Muscle of arm (tissue), 12 donors: ENCODE measurements around the gene ZNF253. TPM values are rescaled to one million over a fixed set of nuclear protein-coding genes. Genes with fewer than 3 reads are reported as not detected.
A peak's percentile ranks its signal among the peaks of the same experiment; 100 is the strongest.
"Not testable (repeated sequence)": the region's sequence is repeated elsewhere in the genome, so short reads cannot be mapped to it uniquely, and the experiment has no call there.

Source experiments
- DNase-seq: peaks from one replicate; pipeline ENCODE4 v3.0.0-alpha.2; 2013
- polyA plus RNA-seq, 12 donors: library from polyadenylated mRNA; unstranded; fragments of 120-200 nt; gene quantifications; one replicate each; pipeline ENCODE4 v1.2.1, GENCODE V29; 2013; ENCODE audit not compliant: insufficient read length in 12 of 12

ZNF253 gene
- polyA plus RNA-seq, 12 donors: 13.1 to 22.1 (median 15.6) TPM; not detected in 1

- DNase-seq: no peak
Observed at GRCh38 chr19:19884583-19884982, 18.9 kb downstream of the ZNF253 start.

- not testable (repeated sequence) for DNase-seq
Observed at GRCh38 chr19:19892055-19892941, 26.6 kb downstream of the ZNF253 start.

DNA sequence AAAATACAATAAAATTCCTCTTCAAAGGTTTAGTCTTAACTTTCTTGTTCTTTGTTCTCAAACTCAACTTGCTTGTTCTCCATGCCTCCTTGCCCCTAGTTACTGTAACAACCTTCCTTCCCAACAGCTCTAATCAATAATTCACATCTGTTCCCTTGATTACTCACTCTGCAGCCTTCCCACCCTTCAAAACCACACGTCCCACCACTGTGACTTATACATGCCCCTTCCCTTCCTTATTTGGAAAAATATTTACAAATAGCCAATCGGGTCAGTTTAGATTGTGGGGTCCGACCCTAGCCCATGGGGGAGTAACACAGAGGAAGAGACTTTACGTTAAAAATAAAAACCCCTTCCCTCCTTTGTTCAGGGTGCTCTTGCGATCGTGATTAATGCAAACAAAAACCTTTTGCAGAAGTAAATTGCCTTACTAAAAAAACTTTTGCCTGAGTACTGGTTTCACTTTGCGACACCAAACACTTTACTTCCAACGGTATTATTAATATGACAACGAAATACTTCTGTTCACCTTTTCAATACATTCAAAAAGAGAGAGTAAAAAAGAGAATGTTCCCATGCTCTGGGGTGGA lies 34.6 kb downstream of the ZNF253 start:
- no peak for DNase-seq

DNA sequence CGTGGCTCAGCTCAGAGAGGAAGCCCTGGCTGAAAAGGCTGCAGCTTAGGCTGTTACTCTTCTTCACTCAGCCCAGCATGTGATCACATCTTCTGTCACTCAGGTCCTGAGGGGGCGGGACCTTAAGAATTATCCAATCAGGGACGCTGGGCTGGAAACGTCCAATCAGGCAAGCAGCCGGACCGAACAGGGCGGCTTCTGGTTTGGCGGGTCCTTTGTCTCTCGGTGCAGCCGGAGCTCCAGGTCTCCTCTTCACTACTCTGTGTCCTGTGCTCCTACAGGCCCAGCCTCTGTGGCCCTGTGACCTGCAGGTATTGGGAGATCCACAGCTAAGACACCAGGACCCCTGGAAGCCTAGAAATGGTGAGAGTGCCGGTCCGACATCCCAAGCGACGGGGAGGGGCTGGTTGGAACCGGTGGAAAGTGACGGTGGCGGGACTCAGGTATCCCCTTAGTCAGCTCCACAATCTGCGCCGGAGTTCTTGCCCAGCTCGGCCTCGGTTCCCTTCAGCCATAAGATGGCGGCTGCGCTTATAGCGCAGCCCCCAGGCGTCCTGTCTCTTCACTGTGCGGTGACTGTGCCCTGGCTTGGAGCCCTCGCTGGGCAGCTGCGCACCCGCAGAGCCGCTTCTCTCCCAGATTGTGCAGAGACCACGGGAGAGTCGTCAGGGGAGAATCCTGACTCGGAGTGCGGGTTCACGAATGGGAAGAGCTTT lies 35.2 kb downstream of the ZNF253 start, which contains the start of gene ZNF93:
TSS of gene ZNF93 (plus strand) at position 218 of the 716 bp plus-strand sequence. CDS start at position 361, 143 bp downstream.
- DNase-seq: peak; percentile 97

DNA sequence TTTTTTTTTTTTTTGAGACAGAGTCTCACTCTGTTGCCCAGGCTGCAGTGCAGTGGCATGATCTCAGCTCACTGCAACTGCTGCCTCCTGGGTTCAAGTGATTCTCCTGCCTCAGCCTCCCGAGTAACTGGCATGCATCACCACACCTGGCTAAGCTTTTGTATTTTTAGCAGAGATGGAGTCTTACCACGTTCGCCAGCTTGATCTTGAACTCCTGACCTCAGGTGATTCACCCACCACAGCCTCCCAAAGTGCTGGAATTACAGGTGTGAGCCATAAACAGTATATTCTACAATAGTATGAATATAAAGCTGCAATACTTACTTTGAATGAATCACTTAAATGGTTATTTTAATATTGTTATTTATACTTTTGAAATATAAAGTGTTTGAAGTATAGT lies 41.9 kb downstream of the ZNF253 start:
- not testable (repeated sequence) for DNase-seq

- no peak for DNase-seq
Observed at GRCh38 chr19:19909654-19910053, 44.0 kb downstream of the ZNF253 start.

- DNase-seq: no peak
Observed at GRCh38 chr19:19911150-19911549, 45.5 kb downstream of the ZNF253 start.

DNA sequence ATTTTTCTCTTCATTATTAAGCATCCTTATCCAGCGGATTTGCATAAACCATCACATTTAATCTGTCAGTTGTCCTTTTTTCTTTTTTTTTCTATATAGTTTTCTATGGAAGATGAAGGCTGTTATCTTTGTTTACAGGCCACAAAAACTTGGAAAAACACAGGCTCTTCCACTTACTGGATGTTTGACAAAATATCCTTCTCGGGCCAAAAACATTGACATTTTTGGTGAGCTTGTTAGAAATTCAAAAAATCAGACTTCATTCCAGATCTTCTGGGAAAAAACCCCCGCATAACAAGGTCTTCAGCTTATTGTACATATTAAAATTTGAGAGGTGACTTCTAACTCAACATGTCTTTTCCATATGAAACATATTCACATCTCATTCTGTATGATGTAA lies 48.9 kb downstream of the ZNF253 start:
- no peak for DNase-seq

DNA sequence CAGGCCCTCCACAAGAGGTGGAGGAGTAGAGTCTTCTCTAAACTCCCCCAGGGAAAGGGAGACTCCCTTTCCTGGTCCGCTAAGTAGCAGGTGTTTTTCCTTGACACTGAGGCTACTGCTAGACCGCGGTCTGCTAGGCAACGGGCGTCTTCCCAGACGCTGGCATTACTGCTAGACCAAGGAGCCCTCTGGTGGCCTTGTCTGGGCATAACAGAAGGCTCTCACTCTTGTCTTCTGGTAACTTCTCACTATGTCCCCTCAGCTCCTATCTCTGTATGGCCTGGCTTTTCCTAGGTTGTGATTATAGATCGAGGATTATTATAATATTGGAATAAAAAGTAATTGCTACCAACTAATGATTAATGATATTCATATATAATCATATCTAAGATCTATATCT lies 64.7 kb downstream of the ZNF253 start:
- DNase-seq: not testable (repeated sequence)

GRCh38 chr19:19933432-19934314 lies 68.0 kb downstream of the ZNF253 start:
- not testable (repeated sequence) for DNase-seq

DNA sequence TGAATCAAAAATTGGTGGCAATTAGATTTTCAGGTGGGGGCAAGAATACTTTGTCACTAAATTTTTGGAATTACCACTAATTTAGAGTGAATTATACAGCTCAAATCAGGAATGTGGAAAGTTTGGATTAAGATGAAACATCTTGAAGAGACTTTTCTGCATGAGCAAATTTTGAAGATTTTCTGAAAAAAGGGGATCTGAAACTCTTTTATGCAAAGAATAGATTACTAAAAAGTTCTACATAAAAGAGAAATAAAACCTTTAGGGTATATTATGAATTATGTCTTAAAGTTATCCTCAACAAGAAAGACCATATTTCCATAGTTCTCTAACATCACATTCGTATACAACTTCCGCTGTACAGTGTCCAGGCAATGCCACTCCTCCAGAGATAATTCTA lies 71.7 kb downstream of the ZNF253 start:
- DNase-seq: no peak

DNA sequence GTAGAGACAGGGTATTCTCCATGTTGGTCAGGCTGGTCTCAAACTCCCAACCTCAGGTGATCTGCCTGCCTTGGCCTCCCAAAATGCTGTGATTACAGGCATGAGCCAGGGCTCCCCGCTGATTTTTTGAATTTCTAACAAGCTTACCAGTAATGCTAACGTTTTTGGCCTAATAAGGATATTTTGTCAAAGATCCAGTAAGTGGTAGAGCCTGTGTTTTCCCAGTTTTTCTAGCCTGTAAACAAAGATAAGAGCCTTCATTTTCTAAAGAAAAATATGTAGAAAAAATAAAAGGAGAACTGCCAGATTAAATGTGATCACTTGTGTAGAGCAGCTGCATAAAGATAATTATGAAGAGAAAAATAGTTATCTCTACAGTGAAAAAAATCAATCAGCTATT lies 72.8 kb downstream of the ZNF253 start:
- no peak for DNase-seq

GRCh38 chr19:19943848-19944582 lies 78.3 kb downstream of the ZNF253 start:
- DNase-seq: no peak

Other genes starting within 250 kb of the ZNF253 start
- gene PBX4, start 247.2 kb upstream of the ZNF253 start, polyA plus RNA-seq: 1 to 10 TPM in 8 of 12 donors, under 1 TPM in 2, not detected in 2; 0.76 to 6.3 (median 1.8) TPM
- gene LPAR2, start 237.7 kb upstream of the ZNF253 start, polyA plus RNA-seq: 10 to 100 TPM in 2 of 12 donors, 1 to 10 TPM in 9, not detected in 1; 2.6 to 33.2 (median 5.0) TPM
- 10 to 100 TPM in 2 of 12 donors, 1 to 10 TPM in 9, not detected in 1; 1.8 to 14.7 (median 2.8) TPM for gene GMIP, start 222.2 kb upstream of the ZNF253 start, polyA plus RNA-seq
- 10 to 100 TPM in 11 of 12 donors, not detected in 1; 19.2 to 42.9 (median 24.8) TPM for gene ATP13A1, start 202.2 kb upstream of the ZNF253 start, polyA plus RNA-seq
- 10 to 100 TPM in 1 of 12 donors, 1 to 10 TPM in 10, not detected in 1; 5.3 to 22.5 (median 7.2) TPM for gene ZNF101, start 197.0 kb upstream of the ZNF253 start, polyA plus RNA-seq
- gene ZNF14, start 132.8 kb upstream of the ZNF253 start, polyA plus RNA-seq: 1 to 10 TPM in 10 of 12 donors, not detected in 2; 4.9 to 7.4 (median 5.7) TPM
- gene ZNF506, start 44.1 kb upstream of the ZNF253 start, polyA plus RNA-seq: 10 to 100 TPM in 11 of 12 donors, not detected in 1; 14.0 to 28.2 (median 21.7) TPM
- 10 to 100 TPM in 9 of 12 donors, 1 to 10 TPM in 2, not detected in 1; 9.0 to 22.3 (median 12.1) TPM for gene ZNF93, start 35.1 kb downstream of the ZNF253 start, polyA plus RNA-seq
- 10 to 100 TPM in 2 of 12 donors, 1 to 10 TPM in 8, not detected in 2; 5.3 to 12.6 (median 8.2) TPM for gene ZNF682, start 173.6 kb downstream of the ZNF253 start, polyA plus RNA-seq
- gene ZNF90, start 212.1 kb downstream of the ZNF253 start, polyA plus RNA-seq: 10 to 100 TPM in 1 of 12 donors, 1 to 10 TPM in 9, not detected in 2; 2.9 to 12.1 (median 5.0) TPM